ENCODE data around the gene TEC. TPM values are rescaled to one million over a fixed set of nuclear protein-coding genes. Genes with fewer than 3 reads are reported as not detected.

Gene TEC
- total RNA-seq, 1 experiment from 2014 or later, result 4.5 TPM

DNA sequence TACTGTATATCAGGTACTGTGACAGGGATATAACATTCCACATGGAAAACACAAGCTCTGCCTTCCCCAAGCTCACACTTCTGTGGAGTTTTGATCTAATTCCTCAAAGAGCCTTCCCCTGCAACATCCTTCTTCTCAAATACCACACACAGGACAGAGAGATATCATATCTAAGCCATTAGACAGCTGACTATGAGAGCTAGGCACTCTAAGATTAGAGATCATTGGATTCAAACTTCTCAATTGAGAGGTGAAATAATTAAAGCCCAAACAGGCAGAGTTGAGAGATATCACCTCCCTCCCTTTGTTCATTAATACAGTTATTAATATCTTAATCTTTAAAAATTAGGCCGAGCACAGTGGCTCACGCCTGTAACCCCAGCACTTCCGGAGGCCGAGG, 25.0 kb downstream of the TEC start:
- Histone ChIP-seq H4K20me1 (ENCODE audit: insufficient read depth) (no peaks in the 10 kb centered on the region), H3K4me1 (ENCODE audit: control insufficient read depth in 1 of 2, insufficient read depth in 2 of 2, low read length in 2 of 2) (peaks cover 0 to 8% of the 10 kb centered on the region in 2 experiments; a peak in 2 of 4 replicates), H3K9me3 (ENCODE audit: control insufficient read depth in 1 of 2, insufficient read depth in 1 of 2, low read depth in 1 of 2, low read length in 2 of 2) (no peaks in the 10 kb centered on the region), H3K4me3 (replicated peaks in 1 of 2; ENCODE audit: low read depth in 1 of 2, low read length in 2 of 2) (no peak overlapping the region), H3K27ac (ENCODE audit: low read depth, low read length) (no peak overlapping the region), H3K79me2 (ENCODE audit: insufficient read depth, low read length) (peaks cover 13% of the 10 kb centered on the region), H3K9ac (ENCODE audit: low read length) (no peak overlapping the region), H3K27me3 (ENCODE audit: insufficient read depth, low read length) (no peaks in the 10 kb centered on the region), H3K4me2 (ENCODE audit: low read length) (no peak overlapping the region), H3K36me3 (ENCODE audit: control insufficient read depth in 1 of 2, insufficient read depth in 2 of 2, low read length in 2 of 2) (no peaks in the 10 kb centered on the region), H3K9me2 (ENCODE audit: insufficient read depth) (no peaks in the 10 kb centered on the region), H2AFZ (ENCODE audit: low read depth, low read length, poor library complexity, severe bottlenecking) (no peak overlapping the region)
- DNase-seq (ENCODE audit: low read depth, low spot score), result no peak
- BruUV-seq (replicated peaks), result no TSS peak
- no peak for ATAC-seq
- intact Hi-C loops (cut with micrococcal nuclease), result no loop called here
- TF ChIP-seq EGR1 (IDR thresholded peaks at IDR 0.05; ENCODE audit: low read depth), result no peak
- TF ChIP-seq, protein P1, sequence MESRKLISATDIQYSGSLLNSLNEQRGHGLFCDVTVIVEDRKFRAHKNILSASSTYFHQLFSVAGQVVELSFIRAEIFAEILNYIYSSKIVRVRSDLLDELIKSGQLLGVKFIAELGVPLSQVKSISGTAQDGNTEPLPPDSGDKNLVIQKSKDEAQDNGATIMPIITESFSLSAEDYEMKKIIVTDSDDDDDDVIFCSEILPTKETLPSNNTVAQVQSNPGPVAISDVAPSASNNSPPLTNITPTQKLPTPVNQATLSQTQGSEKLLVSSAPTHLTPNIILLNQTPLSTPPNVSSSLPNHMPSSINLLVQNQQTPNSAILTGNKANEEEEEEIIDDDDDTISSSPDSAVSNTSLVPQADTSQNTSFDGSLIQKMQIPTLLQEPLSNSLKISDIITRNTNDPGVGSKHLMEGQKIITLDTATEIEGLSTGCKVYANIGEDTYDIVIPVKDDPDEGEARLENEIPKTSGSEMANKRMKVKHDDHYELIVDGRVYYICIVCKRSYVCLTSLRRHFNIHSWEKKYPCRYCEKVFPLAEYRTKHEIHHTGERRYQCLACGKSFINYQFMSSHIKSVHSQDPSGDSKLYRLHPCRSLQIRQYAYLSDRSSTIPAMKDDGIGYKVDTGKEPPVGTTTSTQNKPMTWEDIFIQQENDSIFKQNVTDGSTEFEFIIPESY (IDR thresholded peaks at IDR 0.05; ENCODE audit: extremely low read depth, insufficient replicate concordance, low read length), result no peak
- no peak for TF ChIP-seq TCF7L2 (IDR thresholded peaks at IDR 0.05; ENCODE audit: borderline replicate concordance, extremely low read depth, insufficient read depth, insufficient read length)
- no peak for TF ChIP-seq ZFX (IDR thresholded peaks at IDR 0.05)
- no peak for TF ChIP-seq SRF (IDR thresholded peaks at IDR 0.05; ENCODE audit: low read depth)
- TF ChIP-seq CBX3 (IDR thresholded peaks at IDR 0.05; ENCODE audit: low read depth), result no peak
- TF ChIP-seq, protein P2, sequence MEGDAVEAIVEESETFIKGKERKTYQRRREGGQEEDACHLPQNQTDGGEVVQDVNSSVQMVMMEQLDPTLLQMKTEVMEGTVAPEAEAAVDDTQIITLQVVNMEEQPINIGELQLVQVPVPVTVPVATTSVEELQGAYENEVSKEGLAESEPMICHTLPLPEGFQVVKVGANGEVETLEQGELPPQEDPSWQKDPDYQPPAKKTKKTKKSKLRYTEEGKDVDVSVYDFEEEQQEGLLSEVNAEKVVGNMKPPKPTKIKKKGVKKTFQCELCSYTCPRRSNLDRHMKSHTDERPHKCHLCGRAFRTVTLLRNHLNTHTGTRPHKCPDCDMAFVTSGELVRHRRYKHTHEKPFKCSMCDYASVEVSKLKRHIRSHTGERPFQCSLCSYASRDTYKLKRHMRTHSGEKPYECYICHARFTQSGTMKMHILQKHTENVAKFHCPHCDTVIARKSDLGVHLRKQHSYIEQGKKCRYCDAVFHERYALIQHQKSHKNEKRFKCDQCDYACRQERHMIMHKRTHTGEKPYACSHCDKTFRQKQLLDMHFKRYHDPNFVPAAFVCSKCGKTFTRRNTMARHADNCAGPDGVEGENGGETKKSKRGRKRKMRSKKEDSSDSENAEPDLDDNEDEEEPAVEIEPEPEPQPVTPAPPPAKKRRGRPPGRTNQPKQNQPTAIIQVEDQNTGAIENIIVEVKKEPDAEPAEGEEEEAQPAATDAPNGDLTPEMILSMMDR (IDR thresholded peaks at IDR 0.05 in 2 of 3, conservative IDR thresholded peaks at IDR 0.05 in 1 of 3; ENCODE audit: borderline replicate concordance in 1 of 3, insufficient read depth in 1 of 3, low read depth in 2 of 3, low read length in 2 of 3), result no peak
- TF ChIP-seq FOSL1 (IDR thresholded peaks at IDR 0.05; ENCODE audit: low read depth), result no peak
- TF ChIP-seq, protein P3, sequence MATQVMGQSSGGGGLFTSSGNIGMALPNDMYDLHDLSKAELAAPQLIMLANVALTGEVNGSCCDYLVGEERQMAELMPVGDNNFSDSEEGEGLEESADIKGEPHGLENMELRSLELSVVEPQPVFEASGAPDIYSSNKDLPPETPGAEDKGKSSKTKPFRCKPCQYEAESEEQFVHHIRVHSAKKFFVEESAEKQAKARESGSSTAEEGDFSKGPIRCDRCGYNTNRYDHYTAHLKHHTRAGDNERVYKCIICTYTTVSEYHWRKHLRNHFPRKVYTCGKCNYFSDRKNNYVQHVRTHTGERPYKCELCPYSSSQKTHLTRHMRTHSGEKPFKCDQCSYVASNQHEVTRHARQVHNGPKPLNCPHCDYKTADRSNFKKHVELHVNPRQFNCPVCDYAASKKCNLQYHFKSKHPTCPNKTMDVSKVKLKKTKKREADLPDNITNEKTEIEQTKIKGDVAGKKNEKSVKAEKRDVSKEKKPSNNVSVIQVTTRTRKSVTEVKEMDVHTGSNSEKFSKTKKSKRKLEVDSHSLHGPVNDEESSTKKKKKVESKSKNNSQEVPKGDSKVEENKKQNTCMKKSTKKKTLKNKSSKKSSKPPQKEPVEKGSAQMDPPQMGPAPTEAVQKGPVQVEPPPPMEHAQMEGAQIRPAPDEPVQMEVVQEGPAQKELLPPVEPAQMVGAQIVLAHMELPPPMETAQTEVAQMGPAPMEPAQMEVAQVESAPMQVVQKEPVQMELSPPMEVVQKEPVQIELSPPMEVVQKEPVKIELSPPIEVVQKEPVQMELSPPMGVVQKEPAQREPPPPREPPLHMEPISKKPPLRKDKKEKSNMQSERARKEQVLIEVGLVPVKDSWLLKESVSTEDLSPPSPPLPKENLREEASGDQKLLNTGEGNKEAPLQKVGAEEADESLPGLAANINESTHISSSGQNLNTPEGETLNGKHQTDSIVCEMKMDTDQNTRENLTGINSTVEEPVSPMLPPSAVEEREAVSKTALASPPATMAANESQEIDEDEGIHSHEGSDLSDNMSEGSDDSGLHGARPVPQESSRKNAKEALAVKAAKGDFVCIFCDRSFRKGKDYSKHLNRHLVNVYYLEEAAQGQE (IDR thresholded peaks at IDR 0.05; ENCODE audit: low read depth), result no peak
- no peak for TF ChIP-seq EZH2phosphoT487 (IDR thresholded peaks at IDR 0.05; ENCODE audit: borderline replicate concordance)
- no peak for TF ChIP-seq YY1 (IDR thresholded peaks at IDR 0.05; ENCODE audit: extremely low read depth, insufficient replicate concordance, low read depth, low read length)
- ChIA-PET POLR2A (no interaction called here), RAD21 (ENCODE audit: low non-redundant PET in 1 of 2, low total read pairs in 2 of 2, uncharacterized antibody in 2 of 2, unreplicated experiment in 2 of 2) (no interaction called here), CTCF (no interaction called here)
